GM20000 (cell line): Measurements from ENCODE around the gene OR11G2.
"Not testable (repeated sequence)": the region's sequence is repeated elsewhere in the genome, so short reads cannot be mapped to it uniquely, and the experiment has no call there.

Source experiments
- DNase-seq: peaks from one replicate; pipeline ENCODE4 v3.0.0; 2012; ENCODE audit warnings: low spot score
- CTCF ChIP-seq: IDR thresholded peaks from 2 replicates; pipeline ENCODE4 v1.5.1; 2012; ENCODE audit warnings: mild to moderate bottlenecking, control low read depth; ENCODE audit errors: extremely low read depth, missing control alignments

Gene OR11G2

GRCh38 chr14:20195911-20196310 is 5.2 kb downstream of the OR11G2 start:
- no peak for DNase-seq

GRCh38 chr14:20197459-20197858 is 6.8 kb downstream of the OR11G2 start:
- DNase-seq, result no peak
- no peak for TF ChIP-seq CTCF

More at GRCh38 chr14:20195911-20196310, 5.2 kb downstream of the OR11G2 start:
- TF ChIP-seq CTCF, result no peak

GRCh38 chr14:20198991-20199390 is 8.3 kb downstream of the OR11G2 start:
- no peak for DNase-seq
- TF ChIP-seq CTCF, result no peak

- TF ChIP-seq CTCF, result no peak
These were observed 14.0 kb downstream of the OR11G2 start for GRCh38 chr14:20204721-20205120.

GRCh38 chr14:20209595-20209994 is 18.9 kb downstream of the OR11G2 start:
- no peak for DNase-seq
- TF ChIP-seq CTCF, result no peak

More at GRCh38 chr14:20204721-20205120, 14.0 kb downstream of the OR11G2 start:
- DNase-seq, result no peak

GRCh38 chr14:20212406-20212805 is 21.7 kb downstream of the OR11G2 start:
- DNase-seq, result not testable (repeated sequence)

- TF ChIP-seq CTCF, result no peak
- DNase-seq, result no peak
These were observed 24.5 kb downstream of the OR11G2 start for GRCh38 chr14:20215196-20215595.

- DNase-seq, result no peak
These were observed 28.3 kb downstream of the OR11G2 start for GRCh38 chr14:20219033-20219432.

More at GRCh38 chr14:20219033-20219432, 28.3 kb downstream of the OR11G2 start:
- TF ChIP-seq CTCF, result no peak
